Keratinocyte (primary cell): ENCODE data around the gene CERT1.

Experiments used
- CTCF ChIP-seq, 3 experiments: IDR thresholded peaks in 1 of 3; conservative IDR thresholded peaks in 1 of 3; optimal IDR thresholded peaks in 1 of 3; 2 replicates in 2 of 3; 3 replicates in 1 of 3; pipeline versions ENCODE3 to v1.5.1; 2011; ENCODE audit warnings: low read length in 3 of 3, mild to moderate bottlenecking in 3 of 3, moderate library complexity in 2 of 3, control low read depth in 1 of 3, inconsistent platforms in 1 of 3; ENCODE audit not compliant: insufficient read depth in 2 of 3; ENCODE audit errors: extremely low read depth in 1 of 3
- EZH2 ChIP-seq: IDR thresholded peaks from one replicate; pipeline ENCODE4 v1.6.1; 2012; ENCODE audit warnings: inconsistent platforms, mild to moderate bottlenecking, low read length, moderate library complexity

- TF ChIP-seq CTCF (optimal IDR thresholded peaks at IDR 0.05 in 1 of 3, IDR thresholded peaks at IDR 0.05 in 1 of 3, conservative IDR thresholded peaks at IDR 0.05 in 1 of 3; ENCODE audit: extremely low read depth in 1 of 3, insufficient read depth in 2 of 3, low read length in 3 of 3), result no peak
- no peak for TF ChIP-seq EZH2
Observed at GRCh38 chr5:75525344-75525743, 13.9 kb upstream of the CERT1 start.
